DMS153 treated with DMSO at 0.1 percent for 48 hours (cell line): ENCODE results near the gene GPR155.
"Not testable (repeated sequence)": the region's sequence is repeated elsewhere in the genome, so short reads cannot be mapped to it uniquely, and the experiment has no call there.

Source experiments
- DNase-seq: peaks from one replicate; lab custom pipeline; 2025; ENCODE audit not compliant: unreplicated experiment; lab: John Stamatoyannopoulos, UW

GPR155 gene

GRCh38 chr2:174439323-174439722 is 47.5 kb downstream of the GPR155 start:
- no peak for DNase-seq

DNA sequence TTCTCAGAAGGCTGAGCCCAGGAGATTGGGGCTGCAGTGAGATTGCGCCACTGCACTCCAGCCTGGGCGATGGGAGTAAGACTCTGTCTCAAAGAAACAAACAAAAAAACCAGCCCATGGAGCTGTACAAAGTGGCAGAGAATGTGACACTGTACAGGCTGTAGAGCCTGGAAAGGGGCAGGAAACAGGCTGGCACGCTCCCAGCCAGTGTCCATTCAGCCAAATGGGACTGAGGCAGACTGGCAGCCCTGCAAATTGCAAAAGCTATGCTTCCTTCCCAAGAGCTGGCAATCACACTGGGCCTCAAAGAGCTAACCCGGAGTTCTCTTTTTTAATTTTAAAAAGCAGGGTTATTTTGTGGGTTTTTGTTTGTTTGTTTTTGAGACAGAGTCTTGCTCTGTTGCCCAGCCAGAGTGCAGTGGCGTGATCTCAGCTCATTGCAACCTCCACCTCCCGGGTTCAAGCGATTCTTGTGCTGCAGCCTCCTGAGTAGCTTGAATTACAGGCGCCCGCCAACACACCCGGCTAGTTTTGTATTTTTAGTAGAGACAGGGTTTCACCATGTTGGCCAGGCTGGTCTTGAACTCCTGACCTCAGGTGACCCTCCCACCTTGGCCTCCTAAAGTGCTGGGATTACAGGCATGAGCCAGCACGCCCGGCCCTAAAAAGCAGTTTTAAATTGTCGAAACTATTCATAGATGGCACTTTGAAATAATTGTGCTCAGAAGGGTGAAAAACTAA is 48.5 kb downstream of the GPR155 start:
- no peak for DNase-seq

DNA sequence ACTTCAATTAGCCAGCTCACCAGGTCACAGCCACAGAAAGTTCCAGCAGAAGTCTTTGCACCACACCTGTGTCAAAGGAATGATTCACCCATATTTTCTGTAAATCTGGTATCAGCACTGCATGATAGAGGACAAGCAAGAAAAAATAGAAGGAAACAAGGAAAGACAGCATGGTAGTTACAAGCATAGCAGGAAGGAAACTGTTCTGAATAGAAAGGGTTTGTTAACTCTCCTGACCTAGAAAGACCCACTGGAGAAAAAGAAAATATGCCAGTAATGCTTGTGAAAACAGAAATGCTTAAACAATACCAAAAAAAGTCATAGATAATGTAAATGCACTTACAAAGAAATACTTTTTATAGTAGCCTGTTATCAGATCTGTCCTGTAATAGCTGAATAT is 50.5 kb downstream of the GPR155 start:
- no peak for DNase-seq

GRCh38 chr2:174431902-174432301 is 54.9 kb downstream of the GPR155 start:
- no peak for DNase-seq

DNA sequence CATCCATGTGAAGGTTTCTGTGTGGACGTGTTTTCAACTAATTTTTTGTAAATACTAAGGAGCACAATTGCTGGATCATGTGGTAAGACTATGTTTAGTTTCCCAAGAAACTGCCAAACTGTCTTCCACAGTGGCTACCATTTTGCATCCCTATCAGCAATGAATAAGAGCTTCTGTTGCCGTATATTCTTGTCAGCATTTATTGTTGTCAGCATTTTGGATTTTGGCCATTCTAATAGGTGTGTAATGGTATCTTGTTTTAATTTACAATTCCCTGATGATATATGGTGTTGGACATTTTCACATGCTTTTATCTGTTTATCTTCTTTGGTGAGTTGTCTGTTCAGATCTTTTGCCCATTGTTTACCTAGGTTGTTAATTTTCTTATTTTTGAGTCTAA is 56.8 kb downstream of the GPR155 start:
- DNase-seq = no peak

DNA sequence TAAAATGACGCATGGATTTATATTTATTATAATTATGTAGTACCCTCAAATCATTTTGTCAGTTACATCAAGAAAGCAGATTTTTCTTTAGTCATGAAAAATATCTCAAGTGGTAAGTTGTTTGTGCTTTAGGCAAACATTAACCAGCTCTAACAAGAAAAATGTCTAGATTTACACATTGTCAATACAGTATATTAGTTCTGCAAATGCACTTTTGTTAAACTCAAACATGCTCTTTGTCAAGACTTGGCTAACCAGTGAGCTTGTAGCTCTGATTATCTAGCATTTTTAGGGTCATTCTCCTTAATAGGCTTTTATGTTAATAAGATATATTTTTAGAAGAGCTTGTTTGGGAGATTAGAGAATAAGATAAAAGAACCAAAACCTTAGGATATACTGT is 58.6 kb downstream of the GPR155 start:
- DNase-seq = no peak

- DNase-seq = no peak
Measured at GRCh38 chr2:174412256-174412655, 74.6 kb downstream of the GPR155 start.

- not testable (repeated sequence) for DNase-seq
Measured at GRCh38 chr2:174410039-174410438, 76.8 kb downstream of the GPR155 start.

GRCh38 chr2:174403628-174404027 is 83.2 kb downstream of the GPR155 start:
- DNase-seq = no peak

- DNase-seq = no peak
Measured at GRCh38 chr2:174400853-174401252, 86.0 kb downstream of the GPR155 start.

GRCh38 chr2:174399171-174399570 is 87.7 kb downstream of the GPR155 start:
- DNase-seq = no peak

- DNase-seq = no peak
Measured at GRCh38 chr2:174397773-174398172, 89.1 kb downstream of the GPR155 start.

- no peak for DNase-seq
Measured at GRCh38 chr2:174395969-174396630, 90.7 kb downstream of the GPR155 start.

- DNase-seq = peak; percentile 75
Measured at GRCh38 chr2:174395284-174395968, 91.4 kb downstream of the GPR155 start, which contains the start of gene SCRN3. SCRN3 (plus strand) TSS chr2:174395730; CDS start chr2:174398284, 2,554 bp downstream.

- no peak for DNase-seq
Measured at GRCh38 chr2:174392706-174393105, 94.1 kb downstream of the GPR155 start.

DNA sequence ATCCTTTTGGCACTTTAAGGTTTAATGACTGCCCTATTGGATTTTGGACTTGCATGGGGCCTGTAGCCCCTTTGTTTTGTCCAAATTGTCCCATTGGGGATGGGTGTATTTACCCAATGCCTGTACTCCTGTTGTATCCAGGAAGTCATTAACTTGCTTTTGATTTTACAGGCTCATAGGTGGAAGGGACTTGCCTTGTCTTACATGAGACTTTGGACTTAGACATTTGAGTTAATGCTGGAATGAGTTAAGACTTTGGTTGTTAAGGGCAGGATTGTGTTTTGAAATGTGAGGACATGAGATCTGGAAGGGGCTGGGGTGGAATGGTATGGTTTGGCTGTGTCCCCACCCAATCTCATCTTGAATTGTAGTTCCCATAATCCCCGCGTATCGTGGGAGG is 96.5 kb downstream of the GPR155 start:
- not testable (repeated sequence) for DNase-seq

DNA sequence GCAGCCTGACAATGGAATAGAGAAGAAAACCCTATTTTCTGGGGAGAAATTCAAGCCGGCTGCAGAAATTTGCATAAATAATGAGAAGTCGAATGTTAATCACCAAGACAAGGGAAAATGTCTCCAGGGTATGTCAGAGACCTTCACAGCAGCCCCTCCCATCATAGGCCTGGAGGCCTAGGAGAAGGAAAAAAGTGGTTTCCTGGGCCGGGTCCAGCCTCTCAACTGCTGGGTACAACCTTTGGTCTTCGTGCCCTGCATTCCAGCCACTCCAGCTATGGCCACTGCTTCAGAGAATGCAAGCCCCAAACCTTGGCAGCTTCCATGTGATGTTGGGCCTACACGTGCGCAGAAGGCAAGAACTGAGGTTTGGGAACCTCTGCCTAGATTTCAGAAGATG is 97.3 kb downstream of the GPR155 start:
- no peak for DNase-seq

- DNase-seq = not testable (repeated sequence)
Measured at GRCh38 chr2:174388706-174389105, 98.1 kb downstream of the GPR155 start.

- DNase-seq = no peak
Measured at GRCh38 chr2:174385201-174385600, 101.6 kb downstream of the GPR155 start.

DNA sequence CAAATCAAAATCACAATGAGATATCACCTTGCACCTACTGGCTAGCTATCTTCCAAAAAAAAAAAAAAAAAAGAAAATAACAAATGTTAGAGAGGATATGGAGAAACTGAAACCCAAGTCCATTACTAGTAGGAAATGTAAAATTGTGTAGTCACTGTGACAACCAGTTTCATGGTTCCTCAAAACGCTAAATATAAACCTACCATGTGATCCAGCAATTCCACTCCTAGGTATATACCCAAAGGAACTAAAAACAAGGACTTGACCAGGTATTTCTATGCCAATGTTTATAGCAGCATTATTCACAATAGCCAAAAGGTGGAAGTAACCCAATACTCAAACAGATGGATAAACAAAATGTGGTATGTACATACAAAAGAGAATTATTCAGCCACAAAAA is 103.0 kb downstream of the GPR155 start:
- no peak for DNase-seq
